HCT116 (cell line): ENCODE results near the gene UNC5C. TPM values are rescaled to one million over a fixed set of nuclear protein-coding genes. Genes with fewer than 3 reads are reported as not detected.

Experiments used
- ATAC-seq: fragments of 200-7000 bp; cut with Tn5 transposase; 2 replicates; pipeline ENCODE4 v1.9.1; 2020; ENCODE audit warnings: mild to moderate bottlenecking, moderate library complexity
- BruUV-seq: library from RNA; stranded (reverse); fragments of 400-500 nt; replicated peaks from 2 replicates; lab custom pipeline; 2021; lab: Mats Ljungman, UMichigan
- CTCF ChIA-PET: fragments of 300-600 bp; sonication (Branson Sonifier 250); formaldehyde crosslinking; loops from one replicate; lab custom pipeline; 2021; ENCODE audit warnings: antibody characterized with exemption; lab: Charles Lee
- POLR2A ChIA-PET: fragments of 300-600, 350-600 bp; sonication (Branson Sonifier 250); formaldehyde crosslinking; loops from one replicate; lab custom pipeline; 2021; ENCODE audit warnings: antibody characterized with exemption; lab: Charles Lee
- RAD21 ChIA-PET, 2 experiments: fragments of 300-600 bp; sonication (Branson Sonifier 250); formaldehyde crosslinking; loops; one replicate each; lab custom pipeline; 2023; ENCODE audit warnings: low total read pairs in 2 of 2; ENCODE audit not compliant: uncharacterized antibody in 2 of 2, unreplicated experiment in 2 of 2, low non-redundant PET in 1 of 2; lab: Charles Lee
- DNase-seq: peaks from one replicate; pipeline ENCODE4 v3.0.0-alpha.2; 2010; ENCODE audit warnings: low read depth, low spot score
- H2AFZ ChIP-seq: fragments of 200-600 bp; shearing (Covaris generic), sonication (generic); 2 replicates; pipeline ENCODE4 v1.6.1; 2017; ENCODE audit warnings: low read depth, mixed run types, mixed read lengths, antibody characterized with exemption, low read length; ENCODE audit not compliant: poor library complexity, severe bottlenecking
- H3K27ac ChIP-seq: 2 replicates; pipeline ENCODE4 v1.5.1; 2012; ENCODE audit warnings: low read depth, low read length
- H3K27me3 ChIP-seq: fragments of 200-600 bp; sonication (generic); 2 replicates; pipeline ENCODE4 v1.6.1; 2016; ENCODE audit warnings: mixed run types, low read length, mixed read lengths; ENCODE audit not compliant: insufficient read depth
- H3K36me3 ChIP-seq, 2 experiments: fragments of 200-500 bp in 1 of 2; fragments of 200-600 bp in 1 of 2; sonication (Bioruptor generic) in 1 of 2; sonication (generic) in 1 of 2; 2 replicates each; pipeline versions ENCODE4 v1.5.1 to v1.6.1; 2014 to 2016; ENCODE audit warnings: low read length in 2 of 2, inconsistent platforms in 1 of 2, mixed read lengths in 1 of 2, mixed run types in 1 of 2; ENCODE audit not compliant: insufficient read depth in 2 of 2, control insufficient read depth in 1 of 2
- H3K4me1 ChIP-seq, 2 experiments: fragments of 200-600 bp in 1 of 2; sonication (generic) in 1 of 2; 2 replicates each; pipeline versions ENCODE4 v1.5.1 to v1.6.1; 2012 to 2017; ENCODE audit warnings: low read length in 2 of 2, inconsistent platforms in 1 of 2, mild to moderate bottlenecking in 1 of 2, mixed read lengths in 1 of 2, mixed run types in 1 of 2, moderate library complexity in 1 of 2; ENCODE audit not compliant: insufficient read depth in 2 of 2, control insufficient read depth in 1 of 2
- H3K4me2 ChIP-seq: fragments of 200-600 bp; sonication (generic); 2 replicates; pipeline ENCODE4 v1.6.1; 2017; ENCODE audit warnings: mixed run types, low read length, mixed read lengths
- H3K4me3 ChIP-seq, 2 experiments: fragments of 200-600 bp in 1 of 2; sonication (generic) in 1 of 2; replicated peaks in 1 of 2; 2 replicates each; pipeline ENCODE4 v1.5.1; 2011 to 2016; ENCODE audit warnings: low read length in 2 of 2, control low read depth in 1 of 2, low read depth in 1 of 2, mild to moderate bottlenecking in 1 of 2, mixed read lengths in 1 of 2, mixed run types in 1 of 2
- H3K79me2 ChIP-seq: fragments of 200-600 bp; sonication (generic); 2 replicates; pipeline ENCODE4 v1.6.1; 2017; ENCODE audit warnings: mild to moderate bottlenecking, mixed run types, low read length, moderate library complexity, mixed read lengths; ENCODE audit not compliant: insufficient read depth
- H3K9ac ChIP-seq: fragments of 200-600 bp; sonication (generic); 2 replicates; pipeline ENCODE4 v1.6.1; 2016; ENCODE audit warnings: low read length, mixed read lengths
- H3K9me2 ChIP-seq: fragments of 200-600 bp; sonication (generic), shearing (Covaris generic); 2 replicates; pipeline ENCODE4 v1.6.1; 2017; ENCODE audit warnings: mixed run types, mild to moderate bottlenecking, moderate library complexity; ENCODE audit not compliant: insufficient read depth
- H3K9me3 ChIP-seq, 2 experiments: fragments of 200-500 bp in 1 of 2; fragments of 200-600 bp in 1 of 2; sonication (Bioruptor generic) in 1 of 2; sonication (generic) in 1 of 2; 2 replicates each; pipeline ENCODE4 v1.6.1; 2014 to 2017; ENCODE audit warnings: low read length in 2 of 2, mixed read lengths in 2 of 2, inconsistent platforms in 1 of 2, low read depth in 1 of 2, mild to moderate bottlenecking in 1 of 2, mixed run types in 1 of 2, moderate library complexity in 1 of 2; ENCODE audit not compliant: control insufficient read depth in 1 of 2, insufficient read depth in 1 of 2
- H4K20me1 ChIP-seq: fragments of 200-600 bp; sonication (generic), shearing (Covaris generic); 2 replicates; pipeline ENCODE4 v1.6.1; 2017; ENCODE audit warnings: mixed run types, mild to moderate bottlenecking, moderate library complexity; ENCODE audit not compliant: insufficient read depth
- CBX3 ChIP-seq: IDR thresholded peaks from 2 replicates; pipeline ENCODE4 v1.6.1; 2012; ENCODE audit warnings: low read depth
- CEBPB ChIP-seq: IDR thresholded peaks from 2 replicates; pipeline ENCODE4 v1.6.1; 2012; ENCODE audit warnings: low read depth
- CTCF ChIP-seq, 3 experiments: fragments of 200-600 bp in 1 of 3; sonication (generic) in 1 of 3; IDR thresholded peaks in 2 of 3; conservative IDR thresholded peaks in 1 of 3; 2 replicates each; pipeline ENCODE4 v1.5.1; 2012 to 2017; ENCODE audit warnings: low read depth in 2 of 3, low read length in 2 of 3, antibody characterized with exemption in 1 of 3, borderline replicate concordance in 1 of 3, control low read depth in 1 of 3, mild to moderate bottlenecking in 1 of 3, mixed read lengths in 1 of 3, mixed run types in 1 of 3, moderate library complexity in 1 of 3; ENCODE audit not compliant: insufficient read depth in 1 of 3
- EGR1 ChIP-seq: IDR thresholded peaks from 2 replicates; pipeline ENCODE4 v1.6.1; 2012; ENCODE audit warnings: low read depth
- ELF1 ChIP-seq: IDR thresholded peaks from 2 replicates; pipeline ENCODE4 v1.6.1; 2012; ENCODE audit warnings: low read depth, borderline replicate concordance
- EZH2 ChIP-seq: fragments of 200-600 bp; sonication (generic); IDR thresholded peaks from 2 replicates; pipeline ENCODE4 v1.6.1; 2017; ENCODE audit warnings: antibody characterized with exemption, mixed run types
- FOSL1 ChIP-seq: IDR thresholded peaks from 2 replicates; pipeline ENCODE4 v1.6.1; 2012; ENCODE audit warnings: low read depth
- JUND ChIP-seq: IDR thresholded peaks from 2 replicates; pipeline ENCODE4 v1.6.1; 2012
- POLR2A ChIP-seq: IDR thresholded peaks from 2 replicates; pipeline ENCODE4 v1.7.0; 2011; ENCODE audit warnings: borderline replicate concordance; ENCODE audit not compliant: insufficient read depth, insufficient read length; ENCODE audit errors: extremely low read depth
- POLR2AphosphoS5 ChIP-seq: IDR thresholded peaks from 2 replicates; pipeline ENCODE4 v1.6.1; 2011; ENCODE audit warnings: mild to moderate bottlenecking, low read depth, low read length, moderate library complexity
- RAD21 ChIP-seq: IDR thresholded peaks from 2 replicates; pipeline ENCODE4 v1.6.1; 2012; ENCODE audit warnings: low read depth, mild to moderate bottlenecking
- SIN3A ChIP-seq: IDR thresholded peaks from 2 replicates; pipeline ENCODE4 v1.6.1; 2012; ENCODE audit warnings: low read depth
- SP1 ChIP-seq: IDR thresholded peaks from 2 replicates; pipeline ENCODE4 v1.6.1; 2012; ENCODE audit warnings: low read depth
- SRF ChIP-seq: IDR thresholded peaks from 2 replicates; pipeline ENCODE4 v1.6.1; 2012; ENCODE audit warnings: low read depth
- TCF7L2 ChIP-seq: IDR thresholded peaks from 2 replicates; pipeline ENCODE4 v1.7.0; 2011; ENCODE audit warnings: borderline replicate concordance, inconsistent platforms; ENCODE audit not compliant: insufficient read depth, insufficient read length; ENCODE audit errors: extremely low read depth
- ZBTB33 ChIP-seq: IDR thresholded peaks from 2 replicates; pipeline ENCODE4 v1.6.1; 2011; ENCODE audit warnings: mild to moderate bottlenecking, low read length, moderate library complexity; ENCODE audit not compliant: insufficient replicate concordance; ENCODE audit errors: extremely low read depth
- ZFX ChIP-seq: fragments of 450-650 bp; IDR thresholded peaks from 2 replicates; pipeline ENCODE4 v1.6.1; 2017
- ZNF274 ChIP-seq: fragments of 200-500 bp; sonication (Bioruptor generic); IDR thresholded peaks from 2 replicates; pipeline ENCODE4 v1.6.1; 2014; ENCODE audit warnings: mild to moderate bottlenecking, low read depth, low read length, inconsistent platforms
- intact Hi-C: fragments of 100-400 bp; cut with micrococcal nuclease; formaldehyde crosslinking; loops from 2 replicates; pipeline ENCODE4 v1.10.0; 2022
- total RNA-seq: library from RNA; stranded (reverse); gene quantifications from one replicate; pipeline ENCODE4 v1.2.1, GENCODE V29; 2021; ENCODE audit not compliant: unreplicated experiment
- TF ChIP-seq, protein P1 (sequence below): IDR thresholded peaks from 2 replicates; pipeline ENCODE4 v1.6.1; 2012

UNC5C gene
- total RNA-seq, 1 experiment from 2014 or later = not detected

DNA sequence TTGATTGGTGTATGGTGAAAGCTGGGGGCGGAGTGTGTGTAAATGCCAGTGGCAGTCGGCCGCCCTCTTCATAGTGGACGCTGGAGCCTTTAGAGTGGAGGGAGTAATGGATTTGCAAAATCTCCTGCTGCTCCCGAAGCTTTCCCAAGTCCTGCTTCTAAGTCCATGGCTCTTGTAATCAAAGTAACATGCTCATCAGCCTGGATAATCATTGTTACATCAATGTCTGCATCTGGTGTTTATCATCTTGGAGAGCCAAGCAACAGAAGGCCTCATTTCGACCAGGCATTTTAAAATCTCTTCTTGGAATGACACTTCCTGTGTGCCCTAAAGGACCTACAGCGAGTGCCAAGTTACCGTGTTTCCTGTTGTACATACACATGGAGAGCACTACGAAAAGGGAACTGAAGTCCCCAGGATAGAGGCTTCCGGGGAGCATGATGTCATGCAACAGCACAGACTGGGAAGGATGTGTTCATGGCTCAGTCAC, 32.2 kb downstream of the UNC5C start:
- Histone ChIP-seq H3K36me3 (no peaks in the 10 kb centered on the region), H2AFZ (peak overlapping the region; percentile 58), H3K9me3 (no peaks in the 10 kb centered on the region; a peak in 1 of 4 replicates), H3K4me3 (no peak overlapping the region), H3K79me2 (no peaks in the 10 kb centered on the region), H3K4me1 (peaks cover 1 to 5% of the 10 kb centered on the region in 2 experiments; a peak in 3 of 4 replicates), H3K9ac (no peak overlapping the region), H3K9me2 (no peaks in the 10 kb centered on the region), H3K27me3 (no peaks in the 10 kb centered on the region), H3K4me2 (no peak overlapping the region), H3K27ac (no peak overlapping the region), H4K20me1 (no peaks in the 10 kb centered on the region)
- no peak for DNase-seq
- RAD21 ChIA-PET = no interaction called here
- ATAC-seq = no peak
- CTCF ChIA-PET = no interaction called here
- no TSS peak for BruUV-seq
- POLR2A ChIA-PET = no interaction called here
- TF ChIP-seq EGR1 (no peak), EZH2 (no peak), ZNF274 (no peak), POLR2AphosphoS5 (no peak), JUND (no peak), ELF1 (no peak), ZFX (no peak), SRF (no peak), ZBTB33 (no peak), POLR2A (no peak), CTCF (IDR thresholded peaks at IDR 0.05 in 2 of 3, conservative IDR thresholded peaks at IDR 0.05 in 1 of 3; ENCODE audit: borderline replicate concordance in 1 of 3, insufficient read depth in 1 of 3, low read depth in 2 of 3, low read length in 2 of 3) (no peak), CEBPB (no peak), TCF7L2 (no peak), RAD21 (no peak), CBX3 (no peak), SP1 (no peak), FOSL1 (no peak), SIN3A (no peak)
- TF ChIP-seq, protein P1, sequence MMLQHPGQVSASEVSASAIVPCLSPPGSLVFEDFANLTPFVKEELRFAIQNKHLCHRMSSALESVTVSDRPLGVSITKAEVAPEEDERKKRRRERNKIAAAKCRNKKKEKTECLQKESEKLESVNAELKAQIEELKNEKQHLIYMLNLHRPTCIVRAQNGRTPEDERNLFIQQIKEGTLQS = no peak
- intact Hi-C loops = loop anchor here (10.0 kb wide), 1 partner anchor 352 kb away; no protein-coding TSS in a partner anchor
